Activated CD8-positive, alpha-beta memory T cell treated with anti-CD3 and anti-CD28 coated beads for 36 hours (primary cell): ENCODE results near the gene MATCAP1. TPM values are rescaled to one million over a fixed set of nuclear protein-coding genes. Genes with fewer than 3 reads are reported as not detected.

ENCODE experiments used
- CTCF ChIA-PET: fragments of 350-600 bp; sonication (Branson Sonifier 250); formaldehyde crosslinking; loops from one replicate; lab custom pipeline; 2021; ENCODE audit warnings: antibody characterized with exemption; lab: Charles Lee
- POLR2A ChIA-PET: fragments of 350-600 bp; sonication (Branson Sonifier 250); formaldehyde crosslinking; loops from one replicate; lab custom pipeline; 2021; ENCODE audit warnings: antibody characterized with exemption; lab: Charles Lee
- total RNA-seq, 2 experiments: library from RNA; stranded (reverse); gene quantifications; one replicate each; pipeline ENCODE4 v1.2.3, GENCODE V29; 2021

MATCAP1 gene
- total RNA-seq, 2 experiments from 2014 or later = 18.6 to 22.4 TPM

DNA sequence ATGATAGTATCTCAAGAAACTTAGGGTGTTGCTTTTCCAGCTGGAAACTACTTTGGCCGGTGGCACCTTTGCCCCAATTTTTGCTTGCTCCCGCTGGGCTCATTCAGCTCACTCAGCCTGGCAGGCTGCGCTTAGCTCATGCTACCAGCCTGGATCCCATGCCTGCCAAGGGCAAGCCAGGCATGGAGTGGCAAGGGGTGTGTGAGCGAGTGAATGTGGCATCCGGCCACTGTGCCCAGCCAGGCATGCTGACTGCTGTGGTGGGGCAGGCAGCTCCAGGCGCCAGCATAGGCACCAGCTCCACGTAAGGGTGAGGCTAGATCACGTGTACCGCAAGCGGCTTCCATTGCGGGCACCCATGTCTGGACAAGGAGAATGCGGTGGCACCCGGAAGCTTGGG, 42.4 kb downstream of the MATCAP1 start:
- CTCF ChIA-PET = interaction anchor here (1.1 to 1.6 kb wide), 3 partner anchors 11 to 16 kb away, joined by 4 to 8 read pairs (median 4); no protein-coding TSS in a partner anchor
- POLR2A ChIA-PET = no interaction called here

DNA sequence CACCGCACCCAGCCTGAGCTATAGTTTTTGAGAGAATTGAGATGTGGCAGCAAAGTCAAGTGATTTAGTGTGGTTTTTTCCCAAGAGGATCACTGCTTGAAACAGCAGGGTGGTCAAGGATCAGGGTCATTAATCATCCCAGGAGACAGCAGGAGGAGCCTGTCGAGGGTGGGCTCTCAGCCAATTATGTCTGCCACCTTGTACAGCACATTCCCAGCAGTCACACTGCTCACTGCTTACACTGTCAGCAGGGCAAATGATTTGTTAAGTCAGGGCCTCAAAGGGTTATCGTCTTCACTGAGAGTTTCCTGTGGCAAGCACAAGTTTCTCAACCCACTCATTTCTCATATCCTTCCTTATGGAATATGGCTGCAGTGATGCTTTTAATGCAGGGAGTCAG, 46.2 kb downstream of the MATCAP1 start:
- ChIA-PET POLR2A (no interaction called here), CTCF (interaction anchor here (1.7 to 2.8 kb wide), 2 partner anchors 14 to 18 kb away, joined by 3 to 7 read pairs; partner anchors contain the start of gene B3GNT9)

DNA sequence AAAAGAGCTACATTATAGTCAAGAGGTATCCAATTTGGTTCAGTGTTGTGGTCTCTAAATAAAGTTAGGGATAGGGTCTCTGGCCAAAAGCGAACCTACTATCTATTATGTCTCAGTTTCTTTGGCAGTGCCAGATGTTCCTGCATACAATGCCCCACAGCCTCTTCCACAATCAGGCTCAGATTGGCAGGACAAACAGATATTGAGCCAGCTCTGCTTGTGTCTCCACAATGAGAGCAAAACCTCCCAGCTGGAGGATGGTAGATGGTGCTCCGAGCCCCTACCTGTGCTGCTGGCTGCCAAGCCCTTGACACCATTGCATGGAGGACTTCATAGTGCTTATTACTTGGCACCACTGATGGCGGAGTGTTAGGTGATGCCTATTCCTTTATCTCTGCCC, 54.3 kb downstream of the MATCAP1 start:
- CTCF ChIA-PET = interaction anchor here (1.1 to 1.7 kb wide), 2 partner anchors 10 to 51 kb away, joined by 3 to 4 read pairs; no protein-coding TSS in a partner anchor
- POLR2A ChIA-PET = no interaction called here

DNA sequence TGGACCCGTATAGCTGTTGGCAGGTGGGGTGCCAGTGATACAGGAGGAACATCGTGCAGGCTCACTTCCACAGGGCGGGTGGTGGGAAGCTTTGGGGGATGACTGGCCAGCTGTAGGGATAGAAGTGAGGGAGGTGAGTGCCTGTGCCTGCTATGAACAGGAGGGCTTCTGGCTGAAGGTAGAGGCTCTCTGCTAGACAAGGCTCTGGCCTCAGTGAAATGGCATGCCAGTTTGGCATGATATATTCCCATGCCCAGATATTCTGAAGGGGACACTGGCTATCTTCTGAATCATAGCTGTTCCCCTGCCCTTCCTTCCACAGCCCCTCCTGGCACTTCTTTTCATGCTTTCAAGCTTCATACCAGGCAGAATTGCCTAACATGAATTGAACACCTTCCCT, 54.9 kb downstream of the MATCAP1 start:
- CTCF ChIA-PET = interaction anchor here (1.7 kb wide), 1 partner anchor 11 kb away, joined by 4 read pairs; no protein-coding TSS in a partner anchor
- POLR2A ChIA-PET = no interaction called here

DNA sequence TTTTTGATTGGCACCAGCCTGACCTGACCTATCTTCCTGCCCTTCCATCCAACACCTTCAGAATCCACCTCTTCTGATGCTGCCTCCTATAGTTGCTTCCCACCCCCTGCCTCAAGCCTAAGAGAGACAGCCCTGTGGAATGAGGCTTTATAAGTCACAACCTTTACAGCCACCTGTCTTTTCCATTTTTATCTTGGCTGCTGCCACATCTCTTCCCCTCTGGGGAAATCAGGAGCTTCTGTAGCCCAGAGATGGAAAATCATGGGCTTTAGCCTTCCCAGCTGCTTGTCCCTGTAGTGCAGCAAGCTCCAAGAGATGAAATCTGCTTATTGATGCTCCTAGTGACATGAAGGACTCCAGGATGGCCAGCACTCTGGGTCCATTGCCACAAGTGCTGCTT, 55.3 kb downstream of the MATCAP1 start:
- ChIA-PET CTCF (no interaction called here), POLR2A (no interaction called here)

Other genes with a start within 250 kb of the MATCAP1 start
- 100 to 1,000 TPM; 174 to 177 TPM for gene CIAO2B, start 249.6 kb downstream of the MATCAP1 start, total RNA-seq
- 10 to 100 TPM; 25.0 to 28.7 TPM for gene CES2, start 248.4 kb downstream of the MATCAP1 start, total RNA-seq
- under 1 TPM; 0.31 to 0.57 TPM for gene CES3, start 222.7 kb downstream of the MATCAP1 start, total RNA-seq
- 1 to 10 TPM; 4.5 to 5.2 TPM for gene CES4A, start 195.4 kb downstream of the MATCAP1 start, total RNA-seq
- 100 to 1,000 TPM; 140 to 147 TPM for gene CBFB, start 154.8 kb downstream of the MATCAP1 start, total RNA-seq
- gene PHAF1, start 74.0 kb downstream of the MATCAP1 start, total RNA-seq = 10 to 100 TPM; 18.1 to 20.0 TPM
- 1 to 10 TPM; 2.0 to 2.1 TPM for gene B3GNT9, start 33.0 kb downstream of the MATCAP1 start, total RNA-seq
- gene TRADD, start 24.1 kb downstream of the MATCAP1 start, total RNA-seq = 10 to 100 TPM; 18.0 to 19.0 TPM
- 10 to 100 TPM; 11.8 to 12.2 TPM for gene FBXL8, start 24.0 kb downstream of the MATCAP1 start, total RNA-seq
- 10 to 100 TPM in 1 of 2 experiments, 1 to 10 TPM in 1; 7.6 to 11.4 TPM for gene HSF4, start 19.2 kb downstream of the MATCAP1 start, total RNA-seq
- 1 to 10 TPM; 4.9 to 5.2 TPM for gene NOL3, start 13.4 kb downstream of the MATCAP1 start, total RNA-seq
- gene EXOC3L1, start 6.2 kb upstream of the MATCAP1 start, total RNA-seq = under 1 TPM in 1 of 2 experiments, not detected in 1; 0.19 TPM
- 100 to 1,000 TPM; 146 to 151 TPM for gene E2F4, start 8.2 kb upstream of the MATCAP1 start, total RNA-seq
- 1 to 10 TPM; 5.5 to 5.8 TPM for gene ELMO3, start 15.2 kb upstream of the MATCAP1 start, total RNA-seq
- 10 to 100 TPM; 61.2 to 61.7 TPM for gene TMEM208, start 43.2 kb upstream of the MATCAP1 start, total RNA-seq
- gene FHOD1, start 63.5 kb upstream of the MATCAP1 start, total RNA-seq = 100 to 1,000 TPM; 113 to 118 TPM
- 1 to 10 TPM; 6.7 to 7.8 TPM for gene SLC9A5, start 65.0 kb upstream of the MATCAP1 start, total RNA-seq
- gene PLEKHG4, start 95.6 kb upstream of the MATCAP1 start, total RNA-seq = 10 to 100 TPM; 25.8 to 26.1 TPM
- gene KCTD19, start 142.8 kb upstream of the MATCAP1 start, total RNA-seq = 1 to 10 TPM; 1.4 to 1.5 TPM
- 1 to 10 TPM in 1 of 2 experiments, under 1 TPM in 1; 0.55 to 1.1 TPM for gene LRRC36, start 142.9 kb upstream of the MATCAP1 start, total RNA-seq
- not detected for gene TPPP3, start 209.5 kb upstream of the MATCAP1 start, total RNA-seq
- gene ZDHHC1, start 232.5 kb upstream of the MATCAP1 start, total RNA-seq = 1 to 10 TPM; 1.0 to 1.1 TPM
- gene HSD11B2, start 247.2 kb upstream of the MATCAP1 start, total RNA-seq = 1 to 10 TPM; 1.3 to 1.9 TPM